DOHH2 (cell line): ENCODE measurements around the gene HDAC4.

ENCODE experiments used
- EZH2phosphoT487 ChIP-seq: fragments of 200-600 bp; sonication (generic); IDR thresholded peaks from 2 replicates; pipeline ENCODE4 v1.6.1; 2017; ENCODE audit warnings: borderline replicate concordance, mild to moderate bottlenecking, antibody characterized with exemption, low read length, moderate library complexity, mixed read lengths
- TF ChIP-seq, protein P1 (sequence below): fragments of 200-600 bp; sonication (generic); IDR thresholded peaks from one replicate; pipeline ENCODE4 v1.5.1; 2014; ENCODE audit warnings: antibody characterized with exemption, mild to moderate bottlenecking, low read depth, low read length; ENCODE audit not compliant: poor library complexity, severe bottlenecking

DNA sequence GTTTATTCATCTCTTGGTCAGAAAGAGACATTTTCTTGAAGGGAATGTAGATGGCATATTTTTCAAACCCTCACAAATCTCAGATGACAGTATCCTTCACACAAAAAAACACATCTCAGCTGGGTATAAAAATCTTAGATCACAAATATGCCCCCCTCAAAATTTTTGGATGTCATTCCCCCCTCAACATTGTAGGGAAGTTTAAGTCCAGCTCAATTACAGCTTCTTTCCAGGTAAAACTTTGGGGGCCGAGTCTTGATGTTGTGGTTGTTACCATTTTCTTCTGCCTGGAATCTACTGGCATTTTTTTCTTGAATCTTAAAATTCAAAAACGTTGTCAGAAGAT is 46.1 kb downstream of the HDAC4 start:
- TF ChIP-seq, protein P1, sequence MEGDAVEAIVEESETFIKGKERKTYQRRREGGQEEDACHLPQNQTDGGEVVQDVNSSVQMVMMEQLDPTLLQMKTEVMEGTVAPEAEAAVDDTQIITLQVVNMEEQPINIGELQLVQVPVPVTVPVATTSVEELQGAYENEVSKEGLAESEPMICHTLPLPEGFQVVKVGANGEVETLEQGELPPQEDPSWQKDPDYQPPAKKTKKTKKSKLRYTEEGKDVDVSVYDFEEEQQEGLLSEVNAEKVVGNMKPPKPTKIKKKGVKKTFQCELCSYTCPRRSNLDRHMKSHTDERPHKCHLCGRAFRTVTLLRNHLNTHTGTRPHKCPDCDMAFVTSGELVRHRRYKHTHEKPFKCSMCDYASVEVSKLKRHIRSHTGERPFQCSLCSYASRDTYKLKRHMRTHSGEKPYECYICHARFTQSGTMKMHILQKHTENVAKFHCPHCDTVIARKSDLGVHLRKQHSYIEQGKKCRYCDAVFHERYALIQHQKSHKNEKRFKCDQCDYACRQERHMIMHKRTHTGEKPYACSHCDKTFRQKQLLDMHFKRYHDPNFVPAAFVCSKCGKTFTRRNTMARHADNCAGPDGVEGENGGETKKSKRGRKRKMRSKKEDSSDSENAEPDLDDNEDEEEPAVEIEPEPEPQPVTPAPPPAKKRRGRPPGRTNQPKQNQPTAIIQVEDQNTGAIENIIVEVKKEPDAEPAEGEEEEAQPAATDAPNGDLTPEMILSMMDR: no peak
- TF ChIP-seq EZH2phosphoT487: no peak
